Mucosa of descending colon (tissue), 3 donors: ENCODE measurements around the gene BTG1. TPM values are rescaled to one million over a fixed set of nuclear protein-coding genes. Genes with fewer than 3 reads are reported as not detected.
A peak's percentile ranks its signal among the peaks of the same experiment; 100 is the strongest.
"Not testable (repeated sequence)": the region's sequence is repeated elsewhere in the genome, so short reads cannot be mapped to it uniquely, and the experiment has no call there.

ENCODE experiments used
- ATAC-seq: fragments of 200-7000 bp; cut with Tn5 transposase; one replicate; pipeline ENCODE4 v1.9.1; 2020; ENCODE audit warnings: mild to moderate bottlenecking, moderate library complexity
- DNase-seq, 3 donors: peaks; one replicate each; pipeline ENCODE4 v3.0.0-alpha.2; 2020
- H3K36me3 ChIP-seq: fragments of 200-600 bp; one replicate; pipeline ENCODE4 v1.8.0; 2021; ENCODE audit warnings: low read depth, mild to moderate bottlenecking
- H3K4me1 ChIP-seq: fragments of 200-600 bp; one replicate; pipeline ENCODE4 v1.8.0; 2021; ENCODE audit warnings: low read depth, mild to moderate bottlenecking
- H3K4me3 ChIP-seq: fragments of 200-600 bp; one replicate; pipeline ENCODE4 v1.8.0; 2021; ENCODE audit warnings: mild to moderate bottlenecking
- H3K9me3 ChIP-seq: fragments of 200-600 bp; one replicate; pipeline ENCODE4 v1.8.0; 2021; ENCODE audit warnings: mild to moderate bottlenecking
- CTCF ChIP-seq: fragments of 200-600 bp; IDR thresholded peaks from one replicate; pipeline ENCODE4 v1.8.0; 2022; ENCODE audit warnings: antibody characterized with exemption, mild to moderate bottlenecking
- intact Hi-C, 2 donors: fragments of 100-400 bp; cut with DNase I in 1 of 2; cut with micrococcal nuclease in 1 of 2; formaldehyde crosslinking; loops; one replicate each; pipeline versions ENCODE4 v1.11.0 to v1.11.1; 2022; cut with DNase I, micrococcal nuclease
- total RNA-seq, 3 donors: library from RNA; stranded (reverse); fragmentation: NEBNext Ultra II Directional in 2 of 3; extraction: Animal tissue kit (Norgen Biotek cat#: 25700) in 2 of 3; gene quantifications; one replicate each; pipeline versions ENCODE4 v1.2.1 to v1.2.4, GENCODE V29; 2021 to 2023
- donor health status: DM: no; HTN: no; CAD: no; lungs with moderate emphysema.
- donor health status: DM: no; HTN: no; CAD: no.
- donor health status: DM: no; HTN: yes; CAD: no.

Gene BTG1
- total RNA-seq, 3 donors from 2014 or later: 124 to 176 (median 147) TPM

DNA sequence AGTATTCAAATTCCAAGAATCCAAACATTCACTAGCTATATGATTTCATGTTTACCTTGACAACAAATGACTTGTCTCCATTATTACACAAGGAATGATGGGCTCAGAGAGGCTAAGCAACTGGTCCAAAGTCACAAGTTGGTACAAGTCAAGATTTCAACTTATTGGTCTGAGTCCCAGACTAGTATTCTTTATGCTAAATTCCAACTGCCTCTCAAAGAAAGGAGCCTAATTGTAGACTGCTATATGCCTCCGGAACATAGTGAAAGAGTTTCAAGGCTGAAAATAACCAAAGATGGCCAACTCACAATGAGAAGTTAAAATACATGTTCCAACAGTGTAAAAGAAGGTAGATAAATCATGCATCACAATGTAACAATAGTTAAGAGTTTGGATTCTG is 7.5 kb downstream of the BTG1 start:
- no peak for TF ChIP-seq CTCF

DNA sequence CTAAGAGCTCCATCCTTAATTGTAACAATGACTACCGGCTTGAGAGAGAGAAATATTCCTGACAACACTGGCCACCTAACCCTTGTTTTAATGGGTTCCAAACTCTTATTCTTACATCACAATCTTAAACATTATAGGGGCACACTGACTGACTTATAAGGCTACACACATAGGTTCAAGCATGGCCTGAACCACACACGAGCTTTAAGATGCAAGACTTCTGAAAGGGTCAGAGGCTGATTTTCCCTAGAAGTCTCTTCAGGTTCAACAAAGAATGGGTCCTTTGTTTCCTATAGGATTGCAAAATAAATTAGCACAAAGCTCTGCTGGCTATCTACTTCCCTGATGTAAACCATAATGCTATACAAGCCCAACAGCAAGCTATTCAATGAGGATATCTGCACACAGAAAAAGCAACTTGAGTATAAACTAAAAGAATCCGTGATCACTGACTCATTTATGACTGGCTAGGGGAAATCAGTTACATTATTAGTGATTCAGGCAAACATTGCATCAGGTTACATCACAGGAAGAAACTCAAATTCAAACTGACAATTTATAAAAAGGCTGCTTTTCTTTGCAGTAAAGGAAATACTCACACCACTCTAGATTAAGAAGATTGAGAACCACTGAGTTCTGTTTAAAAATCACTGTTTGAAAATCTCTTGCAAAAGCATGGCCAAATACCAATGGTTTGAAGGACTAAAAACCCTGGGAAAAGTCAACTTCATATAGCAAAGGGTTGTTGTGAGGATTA is 8.5 kb downstream of the BTG1 start:
- DNase-seq: no peak
- no peaks in the 10 kb centered on the region for H3K36me3 ChIP-seq
- peak; percentile 60 for ATAC-seq
- H3K9me3 ChIP-seq: no peaks in the 10 kb centered on the region
- no peak overlapping the region for H3K4me3 ChIP-seq
- TF ChIP-seq CTCF: no peak
- intact Hi-C loops: no loop called here
- H3K4me1 ChIP-seq: peaks cover 32% of the 10 kb centered on the region

More for the DNA sequence above, 7.5 kb downstream of the BTG1 start:
- Histone ChIP-seq H3K4me1 (peaks cover 32% of the 10 kb centered on the region), H3K4me3 (no peak overlapping the region), H3K36me3 (no peaks in the 10 kb centered on the region), H3K9me3 (no peaks in the 10 kb centered on the region)
- ATAC-seq: no peak
- intact Hi-C loops: no loop called here
- no peak for DNase-seq

- ATAC-seq: peak; percentile 36
- DNase-seq: no peak
- no peaks in the 10 kb centered on the region for H3K36me3 ChIP-seq
- H3K9me3 ChIP-seq: no peaks in the 10 kb centered on the region
- no peak for TF ChIP-seq CTCF
- no peak overlapping the region for H3K4me3 ChIP-seq
- H3K4me1 ChIP-seq: peaks cover 32% of the 10 kb centered on the region
- intact Hi-C loops: no loop called here
Observed at GRCh38 chr12:92136026-92136730, 9.5 kb downstream of the BTG1 start.

DNA sequence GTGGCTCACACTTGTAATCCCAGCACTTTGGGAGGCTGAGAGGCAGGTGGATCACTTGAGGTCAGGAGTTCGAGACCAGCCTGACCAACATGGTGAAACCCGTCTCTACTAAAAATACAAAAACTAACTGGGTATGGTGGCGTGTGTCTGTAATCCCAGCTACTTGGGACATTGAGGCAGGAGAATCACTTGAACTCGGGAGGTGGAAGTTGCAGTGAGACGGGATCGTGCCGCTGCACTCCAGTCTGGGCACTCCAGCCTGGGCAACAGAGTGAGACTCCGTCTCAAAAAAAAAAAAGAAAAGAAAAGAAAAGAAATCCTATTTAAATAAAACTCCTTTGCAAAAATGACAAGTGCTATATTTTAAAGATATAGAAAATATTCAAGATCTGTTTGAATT is 10.1 kb downstream of the BTG1 start:
- DNase-seq, H3K4me3 ChIP-seq, H3K9me3 ChIP-seq, intact Hi-C loops, H3K36me3 ChIP-seq, ATAC-seq: not testable (repeated sequence)
- H3K4me1 ChIP-seq: peaks cover 32% of the 10 kb centered on the region

GRCh38 chr12:92134638-92135274 is 10.9 kb downstream of the BTG1 start:
- Histone ChIP-seq H3K36me3 (no peaks in the 10 kb centered on the region), H3K4me3 (no peak overlapping the region), H3K9me3 (no peaks in the 10 kb centered on the region), H3K4me1 (peaks cover 30% of the 10 kb centered on the region)
- ATAC-seq (no peak), DNase-seq (no peak)
- TF ChIP-seq CTCF: no peak
- intact Hi-C loops: no loop called here
